Uterus (tissue), 2 donors: ENCODE measurements around the gene INSRR.

ENCODE experiments used
- CTCF ChIP-seq, 4 experiments: fragments of 200-600 bp in 2 of 4; fragments of 450-650 bp in 2 of 4; sonication (generic) in 2 of 4; IDR thresholded peaks; one replicate each; pipeline ENCODE4 v1.5.1; 2016 to 2019; ENCODE audit warnings: antibody characterized with exemption in 4 of 4, mild to moderate bottlenecking in 2 of 4, moderate library complexity in 1 of 4
- POLR2A ChIP-seq, 2 donors: fragments of 450-650 bp; IDR thresholded peaks; one replicate each; pipeline ENCODE4 v1.6.1; 2016; ENCODE audit warnings: antibody characterized with exemption in 2 of 2, mild to moderate bottlenecking in 1 of 2, moderate library complexity in 1 of 2

DNA sequence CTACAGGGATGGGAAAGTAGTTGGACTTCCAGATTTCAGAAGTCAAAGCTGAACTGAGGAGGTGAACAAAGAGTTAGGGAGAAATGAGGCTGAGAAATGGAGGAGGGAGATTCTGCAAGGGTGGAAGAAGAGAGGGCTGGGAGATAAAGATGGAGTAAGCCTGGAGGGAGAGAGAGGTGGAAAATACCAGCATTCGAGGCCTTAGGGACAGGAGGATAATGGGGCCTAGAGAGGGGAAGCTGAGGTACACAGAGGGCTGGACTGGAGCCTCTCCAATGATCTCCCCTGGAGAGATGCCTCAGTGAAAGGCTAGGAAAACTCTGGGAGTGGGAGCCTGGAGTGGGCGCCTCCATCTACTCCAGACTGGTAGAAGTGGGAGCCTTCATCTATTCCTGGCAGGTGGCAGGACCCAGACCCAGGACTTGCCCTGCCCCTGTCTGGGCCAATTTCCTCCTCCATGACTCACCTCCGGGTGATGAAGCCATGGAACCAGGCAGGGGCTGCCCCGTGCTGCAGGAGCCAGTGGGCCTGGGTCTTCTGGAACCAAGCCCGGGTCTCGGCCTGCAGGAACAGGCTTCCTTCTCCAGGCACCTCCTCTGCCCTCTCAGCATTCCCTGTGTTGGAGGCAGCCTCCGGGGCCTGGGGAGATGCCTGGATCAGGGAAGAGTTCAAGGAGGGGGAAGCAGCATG is 44.2 kb downstream of the INSRR start:
- TF ChIP-seq CTCF (IDR thresholded peaks at IDR 0.05): no peak
- TF ChIP-seq POLR2A (IDR thresholded peaks at IDR 0.05): no peak
